OCI-LY3 (cell line): ENCODE measurements around the gene BRINP2.

ENCODE experiments used
- CTCF ChIP-seq: fragments of 200-600, 300-600 bp; sonication (generic); IDR thresholded peaks from 2 replicates; pipeline ENCODE4 v1.5.1; 2014; ENCODE audit warnings: antibody characterized with exemption, low read length, low read depth
- EZH2phosphoT487 ChIP-seq: fragments of 200-600 bp; shearing (Covaris generic); IDR thresholded peaks from 2 replicates; pipeline ENCODE4 v1.6.1; 2018; ENCODE audit warnings: antibody characterized with exemption, mixed run types, low read depth

GRCh38 chr1:177228693-177229065 is 57.9 kb downstream of the BRINP2 start:
- TF ChIP-seq CTCF (no peak), EZH2phosphoT487 (no peak)
